Mucosa of descending colon (tissue), 3 donors: ENCODE results near the gene NANOS1. TPM values are rescaled to one million over a fixed set of nuclear protein-coding genes. Genes with fewer than 3 reads are reported as not detected.
"Not testable (repeated sequence)": the region's sequence is repeated elsewhere in the genome, so short reads cannot be mapped to it uniquely, and the experiment has no call there.

Experiments
- ATAC-seq: fragments of 200-7000 bp; cut with Tn5 transposase; one replicate; pipeline ENCODE4 v1.9.1; 2020; ENCODE audit warnings: mild to moderate bottlenecking, moderate library complexity
- DNase-seq, 3 donors: peaks; one replicate each; pipeline ENCODE4 v3.0.0-alpha.2; 2020
- H3K36me3 ChIP-seq: fragments of 200-600 bp; one replicate; pipeline ENCODE4 v1.8.0; 2021; ENCODE audit warnings: low read depth, mild to moderate bottlenecking
- H3K4me1 ChIP-seq: fragments of 200-600 bp; one replicate; pipeline ENCODE4 v1.8.0; 2021; ENCODE audit warnings: low read depth, mild to moderate bottlenecking
- H3K4me3 ChIP-seq: fragments of 200-600 bp; one replicate; pipeline ENCODE4 v1.8.0; 2021; ENCODE audit warnings: mild to moderate bottlenecking
- H3K9me3 ChIP-seq: fragments of 200-600 bp; one replicate; pipeline ENCODE4 v1.8.0; 2021; ENCODE audit warnings: mild to moderate bottlenecking
- CTCF ChIP-seq: fragments of 200-600 bp; IDR thresholded peaks from one replicate; pipeline ENCODE4 v1.8.0; 2022; ENCODE audit warnings: antibody characterized with exemption, mild to moderate bottlenecking
- intact Hi-C, 2 donors: fragments of 100-400 bp; cut with DNase I in 1 of 2; cut with micrococcal nuclease in 1 of 2; formaldehyde crosslinking; loops; one replicate each; pipeline versions ENCODE4 v1.11.0 to v1.11.1; 2022; cut with DNase I, micrococcal nuclease
- total RNA-seq, 3 donors: library from RNA; stranded (reverse); fragmentation: NEBNext Ultra II Directional in 2 of 3; extraction: Animal tissue kit (Norgen Biotek cat#: 25700) in 2 of 3; gene quantifications; one replicate each; pipeline versions ENCODE4 v1.2.1 to v1.2.4, GENCODE V29; 2021 to 2023
- donor health status: DM: no; HTN: no; CAD: no; lungs with moderate emphysema.
- donor health status: DM: no; HTN: no; CAD: no.
- donor health status: DM: no; HTN: yes; CAD: no.

NANOS1 gene
- total RNA-seq, 3 donors from 2014 or later, result 0.12 to 2.7 (median 0.43) TPM

GRCh38 chr10:119026301-119027110, 3.0 kb upstream of the NANOS1 start:
- H3K36me3 ChIP-seq, result no peaks in the 10 kb centered on the region
- TF ChIP-seq CTCF, result no peak
- H3K4me3 ChIP-seq, result no peak overlapping the region
- DNase-seq (no peak), ATAC-seq (no peak)
- intact Hi-C loops, result no loop called here
- H3K9me3 ChIP-seq, result no peaks in the 10 kb centered on the region
- peaks cover 7% of the 10 kb centered on the region for H3K4me1 ChIP-seq

- H3K36me3 ChIP-seq, ATAC-seq, intact Hi-C loops, H3K4me3 ChIP-seq, H3K4me1 ChIP-seq, H3K9me3 ChIP-seq, DNase-seq: not testable (repeated sequence)
Observed at GRCh38 chr10:119028445-119028899, 1.0 kb upstream of the NANOS1 start.

GRCh38 chr10:119028900-119029612, 458 bp upstream of the NANOS1 start:
- Histone ChIP-seq H3K4me3 (peak overlapping the region; percentile 17), H3K4me1 (peaks cover 8% of the 10 kb centered on the region), H3K36me3 (peaks cover 8% of the 10 kb centered on the region), H3K9me3 (no peaks in the 10 kb centered on the region)
- peak; percentile 24 for TF ChIP-seq CTCF
- DNase-seq (peak; percentile 87 to 93 (median 88)), ATAC-seq (peak; percentile 84)
- intact Hi-C loops, result no loop called here

GRCh38 chr10:119030421-119031250, 1.1 kb downstream of the NANOS1 start:
- no peak overlapping the region for H3K4me3 ChIP-seq
- H3K36me3 ChIP-seq, result peaks cover 14% of the 10 kb centered on the region
- no peak for TF ChIP-seq CTCF
- intact Hi-C loops, result no loop called here
- peaks cover 8% of the 10 kb centered on the region for H3K4me1 ChIP-seq
- peak; percentile 66 for ATAC-seq
- H3K9me3 ChIP-seq, result no peaks in the 10 kb centered on the region
- peak; percentile 63 to 75 (median 71) for DNase-seq

GRCh38 chr10:119031496-119032059, 2.1 kb downstream of the NANOS1 start:
- peaks cover 8% of the 10 kb centered on the region for H3K4me1 ChIP-seq
- DNase-seq (no peak), ATAC-seq (no peak)
- H3K9me3 ChIP-seq, result no peaks in the 10 kb centered on the region
- intact Hi-C loops, result no loop called here
- TF ChIP-seq CTCF, result no peak
- peaks cover 14% of the 10 kb centered on the region for H3K36me3 ChIP-seq
- H3K4me3 ChIP-seq, result no peak overlapping the region
